HCT116 (cell line): ENCODE measurements around the gene TBXAS1. TPM values are rescaled to one million over a fixed set of nuclear protein-coding genes. Genes with fewer than 3 reads are reported as not detected.

ENCODE experiments used
- ATAC-seq: fragments of 200-7000 bp; cut with Tn5 transposase; 2 replicates; pipeline ENCODE4 v1.9.1; 2020; ENCODE audit warnings: mild to moderate bottlenecking, moderate library complexity
- BruUV-seq: library from RNA; stranded (reverse); fragments of 400-500 nt; replicated peaks from 2 replicates; lab custom pipeline; 2021; lab: Mats Ljungman, UMichigan
- CTCF ChIA-PET: fragments of 300-600 bp; sonication (Branson Sonifier 250); formaldehyde crosslinking; loops from one replicate; lab custom pipeline; 2021; ENCODE audit warnings: antibody characterized with exemption; lab: Charles Lee
- POLR2A ChIA-PET: fragments of 300-600, 350-600 bp; sonication (Branson Sonifier 250); formaldehyde crosslinking; loops from one replicate; lab custom pipeline; 2021; ENCODE audit warnings: antibody characterized with exemption; lab: Charles Lee
- RAD21 ChIA-PET, 2 experiments: fragments of 300-600 bp; sonication (Branson Sonifier 250); formaldehyde crosslinking; loops; one replicate each; lab custom pipeline; 2023; ENCODE audit warnings: low total read pairs in 2 of 2; ENCODE audit not compliant: uncharacterized antibody in 2 of 2, unreplicated experiment in 2 of 2, low non-redundant PET in 1 of 2; lab: Charles Lee
- DNase-seq: peaks from one replicate; pipeline ENCODE4 v3.0.0-alpha.2; 2010; ENCODE audit warnings: low read depth, low spot score
- H2AFZ ChIP-seq: fragments of 200-600 bp; shearing (Covaris generic), sonication (generic); 2 replicates; pipeline ENCODE4 v1.6.1; 2017; ENCODE audit warnings: low read depth, mixed run types, mixed read lengths, antibody characterized with exemption, low read length; ENCODE audit not compliant: poor library complexity, severe bottlenecking
- H3K27ac ChIP-seq: 2 replicates; pipeline ENCODE4 v1.5.1; 2012; ENCODE audit warnings: low read depth, low read length
- H3K27me3 ChIP-seq: fragments of 200-600 bp; sonication (generic); 2 replicates; pipeline ENCODE4 v1.6.1; 2016; ENCODE audit warnings: mixed run types, low read length, mixed read lengths; ENCODE audit not compliant: insufficient read depth
- H3K36me3 ChIP-seq, 2 experiments: fragments of 200-500 bp in 1 of 2; fragments of 200-600 bp in 1 of 2; sonication (Bioruptor generic) in 1 of 2; sonication (generic) in 1 of 2; 2 replicates each; pipeline versions ENCODE4 v1.5.1 to v1.6.1; 2014 to 2016; ENCODE audit warnings: low read length in 2 of 2, inconsistent platforms in 1 of 2, mixed read lengths in 1 of 2, mixed run types in 1 of 2; ENCODE audit not compliant: insufficient read depth in 2 of 2, control insufficient read depth in 1 of 2
- H3K4me1 ChIP-seq, 2 experiments: fragments of 200-600 bp in 1 of 2; sonication (generic) in 1 of 2; 2 replicates each; pipeline versions ENCODE4 v1.5.1 to v1.6.1; 2012 to 2017; ENCODE audit warnings: low read length in 2 of 2, inconsistent platforms in 1 of 2, mild to moderate bottlenecking in 1 of 2, mixed read lengths in 1 of 2, mixed run types in 1 of 2, moderate library complexity in 1 of 2; ENCODE audit not compliant: insufficient read depth in 2 of 2, control insufficient read depth in 1 of 2
- H3K4me2 ChIP-seq: fragments of 200-600 bp; sonication (generic); 2 replicates; pipeline ENCODE4 v1.6.1; 2017; ENCODE audit warnings: mixed run types, low read length, mixed read lengths
- H3K4me3 ChIP-seq, 2 experiments: fragments of 200-600 bp in 1 of 2; sonication (generic) in 1 of 2; replicated peaks in 1 of 2; 2 replicates each; pipeline ENCODE4 v1.5.1; 2011 to 2016; ENCODE audit warnings: low read length in 2 of 2, control low read depth in 1 of 2, low read depth in 1 of 2, mild to moderate bottlenecking in 1 of 2, mixed read lengths in 1 of 2, mixed run types in 1 of 2
- H3K79me2 ChIP-seq: fragments of 200-600 bp; sonication (generic); 2 replicates; pipeline ENCODE4 v1.6.1; 2017; ENCODE audit warnings: mild to moderate bottlenecking, mixed run types, low read length, moderate library complexity, mixed read lengths; ENCODE audit not compliant: insufficient read depth
- H3K9ac ChIP-seq: fragments of 200-600 bp; sonication (generic); 2 replicates; pipeline ENCODE4 v1.6.1; 2016; ENCODE audit warnings: low read length, mixed read lengths
- H3K9me2 ChIP-seq: fragments of 200-600 bp; sonication (generic), shearing (Covaris generic); 2 replicates; pipeline ENCODE4 v1.6.1; 2017; ENCODE audit warnings: mixed run types, mild to moderate bottlenecking, moderate library complexity; ENCODE audit not compliant: insufficient read depth
- H3K9me3 ChIP-seq, 2 experiments: fragments of 200-500 bp in 1 of 2; fragments of 200-600 bp in 1 of 2; sonication (Bioruptor generic) in 1 of 2; sonication (generic) in 1 of 2; 2 replicates each; pipeline ENCODE4 v1.6.1; 2014 to 2017; ENCODE audit warnings: low read length in 2 of 2, mixed read lengths in 2 of 2, inconsistent platforms in 1 of 2, low read depth in 1 of 2, mild to moderate bottlenecking in 1 of 2, mixed run types in 1 of 2, moderate library complexity in 1 of 2; ENCODE audit not compliant: control insufficient read depth in 1 of 2, insufficient read depth in 1 of 2
- H4K20me1 ChIP-seq: fragments of 200-600 bp; sonication (generic), shearing (Covaris generic); 2 replicates; pipeline ENCODE4 v1.6.1; 2017; ENCODE audit warnings: mixed run types, mild to moderate bottlenecking, moderate library complexity; ENCODE audit not compliant: insufficient read depth
- CEBPB ChIP-seq: IDR thresholded peaks from 2 replicates; pipeline ENCODE4 v1.6.1; 2012; ENCODE audit warnings: low read depth
- EGR1 ChIP-seq: IDR thresholded peaks from 2 replicates; pipeline ENCODE4 v1.6.1; 2012; ENCODE audit warnings: low read depth
- ELF1 ChIP-seq: IDR thresholded peaks from 2 replicates; pipeline ENCODE4 v1.6.1; 2012; ENCODE audit warnings: low read depth, borderline replicate concordance
- EZH2 ChIP-seq: fragments of 200-600 bp; sonication (generic); IDR thresholded peaks from 2 replicates; pipeline ENCODE4 v1.6.1; 2017; ENCODE audit warnings: antibody characterized with exemption, mixed run types
- EZH2phosphoT487 ChIP-seq: fragments of 200-600 bp; IDR thresholded peaks from 2 replicates; pipeline ENCODE4 v1.6.1; 2018; ENCODE audit warnings: antibody characterized with exemption, borderline replicate concordance
- FOSL1 ChIP-seq: IDR thresholded peaks from 2 replicates; pipeline ENCODE4 v1.6.1; 2012; ENCODE audit warnings: low read depth
- JUND ChIP-seq: IDR thresholded peaks from 2 replicates; pipeline ENCODE4 v1.6.1; 2012
- POLR2A ChIP-seq: IDR thresholded peaks from 2 replicates; pipeline ENCODE4 v1.7.0; 2011; ENCODE audit warnings: borderline replicate concordance; ENCODE audit not compliant: insufficient read depth, insufficient read length; ENCODE audit errors: extremely low read depth
- POLR2AphosphoS5 ChIP-seq: IDR thresholded peaks from 2 replicates; pipeline ENCODE4 v1.6.1; 2011; ENCODE audit warnings: mild to moderate bottlenecking, low read depth, low read length, moderate library complexity
- SIN3A ChIP-seq: IDR thresholded peaks from 2 replicates; pipeline ENCODE4 v1.6.1; 2012; ENCODE audit warnings: low read depth
- SP1 ChIP-seq: IDR thresholded peaks from 2 replicates; pipeline ENCODE4 v1.6.1; 2012; ENCODE audit warnings: low read depth
- SRF ChIP-seq: IDR thresholded peaks from 2 replicates; pipeline ENCODE4 v1.6.1; 2012; ENCODE audit warnings: low read depth
- ZNF274 ChIP-seq: fragments of 200-500 bp; sonication (Bioruptor generic); IDR thresholded peaks from 2 replicates; pipeline ENCODE4 v1.6.1; 2014; ENCODE audit warnings: mild to moderate bottlenecking, low read depth, low read length, inconsistent platforms
- intact Hi-C: fragments of 100-400 bp; cut with micrococcal nuclease; formaldehyde crosslinking; loops from 2 replicates; pipeline ENCODE4 v1.10.0; 2022
- total RNA-seq: library from RNA; stranded (reverse); gene quantifications from one replicate; pipeline ENCODE4 v1.2.1, GENCODE V29; 2021; ENCODE audit not compliant: unreplicated experiment
- TF ChIP-seq, protein P1 (sequence below), 3 experiments: fragments of 200-600 bp in 1 of 3; sonication (generic) in 1 of 3; IDR thresholded peaks in 2 of 3; conservative IDR thresholded peaks in 1 of 3; 2 replicates each; pipeline ENCODE4 v1.5.1; 2012 to 2017; ENCODE audit warnings: low read depth in 2 of 3, low read length in 2 of 3, antibody characterized with exemption in 1 of 3, borderline replicate concordance in 1 of 3, control low read depth in 1 of 3, mild to moderate bottlenecking in 1 of 3, mixed read lengths in 1 of 3, mixed run types in 1 of 3, moderate library complexity in 1 of 3; ENCODE audit not compliant: insufficient read depth in 1 of 3
- TF ChIP-seq, protein P2 (sequence below): IDR thresholded peaks from 2 replicates; pipeline ENCODE4 v1.6.1; 2012
- TF ChIP-seq, protein P3 (sequence below): IDR thresholded peaks from 2 replicates; pipeline ENCODE4 v1.6.1; 2012; ENCODE audit warnings: low read depth

TBXAS1 gene
- total RNA-seq, 1 experiment from 2014 or later = 1.4 TPM

DNA sequence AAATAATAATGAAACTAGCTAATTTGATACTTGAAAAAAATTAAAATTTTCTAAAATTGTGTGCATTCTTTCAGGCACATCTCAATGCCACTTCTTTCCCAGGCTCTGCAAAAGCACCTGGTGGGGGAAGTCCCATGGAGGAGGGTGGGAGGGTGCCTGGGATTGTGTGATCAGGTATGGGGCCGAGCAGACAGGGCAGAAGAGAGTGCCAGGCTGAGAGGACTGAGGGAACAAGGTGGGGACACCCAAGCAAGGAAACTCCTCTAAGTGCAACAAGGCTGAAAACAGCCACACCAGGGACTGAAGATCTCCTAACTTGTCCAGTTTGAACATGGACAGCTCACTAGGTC, 219.9 kb downstream of the TBXAS1 start:
- ATAC-seq = no peak
- H3K4me2 ChIP-seq = no peak overlapping the region

DNA sequence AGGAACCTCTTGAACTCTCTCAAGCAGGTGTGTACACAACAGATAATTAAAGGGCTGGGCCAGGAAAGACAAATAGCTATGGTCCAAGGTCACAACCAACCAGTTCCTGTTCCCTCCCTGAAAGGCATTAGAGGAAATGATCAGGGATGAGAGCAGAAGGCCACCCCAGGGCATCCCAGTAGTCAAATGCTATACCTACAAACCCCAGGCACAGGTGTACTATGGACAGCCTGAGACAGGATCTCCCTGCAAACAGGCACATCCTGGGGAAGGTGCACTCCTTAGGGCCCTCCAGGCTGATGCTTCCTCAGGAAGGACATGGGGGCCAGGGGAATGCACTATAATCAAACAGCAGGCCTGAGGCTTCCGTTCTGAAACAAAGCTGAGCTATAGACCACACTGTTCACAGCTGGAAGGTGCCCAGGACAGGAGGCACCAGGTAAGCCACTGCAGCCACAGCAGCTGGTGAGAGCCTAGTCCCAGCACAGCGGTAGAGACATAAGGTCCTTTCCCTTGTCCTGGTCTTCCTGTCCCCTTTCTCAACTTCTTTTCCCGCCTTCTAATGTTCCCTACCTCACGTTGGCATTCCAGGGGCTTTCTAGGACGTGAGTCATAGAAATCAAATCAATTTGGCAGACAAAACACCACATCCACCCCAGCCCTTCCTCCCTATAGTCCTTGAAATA, 220.4 kb downstream of the TBXAS1 start:
- ChIA-PET CTCF (no interaction called here), POLR2A (no interaction called here), RAD21 (no interaction called here)
- H3K27ac ChIP-seq = no peak overlapping the region
- H3K4me2 ChIP-seq = no peak overlapping the region
- no peak overlapping the region for H3K9ac ChIP-seq
- H3K79me2 ChIP-seq = no peaks in the 10 kb centered on the region
- no peaks in the 10 kb centered on the region for H3K9me2 ChIP-seq
- no peak for DNase-seq
- ATAC-seq = no peak
- H3K4me3 ChIP-seq = no peak overlapping the region
- H3K36me3 ChIP-seq = peaks cover 0 to 3% of the 10 kb centered on the region in 2 experiments; a peak in 1 of 4 replicates
- no peaks in the 10 kb centered on the region for H4K20me1 ChIP-seq
- no peaks in the 10 kb centered on the region for H3K27me3 ChIP-seq
- no peaks in the 10 kb centered on the region for H3K4me1 ChIP-seq
- no TSS peak for BruUV-seq
- H2AFZ ChIP-seq = no peak overlapping the region
- intact Hi-C loops = no loop called here
- TF ChIP-seq JUND (no peak), FOSL1 (no peak), ELF1 (no peak), POLR2A (no peak), SP1 (no peak), EZH2 (no peak), POLR2AphosphoS5 (no peak), SRF (no peak)
- TF ChIP-seq, protein P1, sequence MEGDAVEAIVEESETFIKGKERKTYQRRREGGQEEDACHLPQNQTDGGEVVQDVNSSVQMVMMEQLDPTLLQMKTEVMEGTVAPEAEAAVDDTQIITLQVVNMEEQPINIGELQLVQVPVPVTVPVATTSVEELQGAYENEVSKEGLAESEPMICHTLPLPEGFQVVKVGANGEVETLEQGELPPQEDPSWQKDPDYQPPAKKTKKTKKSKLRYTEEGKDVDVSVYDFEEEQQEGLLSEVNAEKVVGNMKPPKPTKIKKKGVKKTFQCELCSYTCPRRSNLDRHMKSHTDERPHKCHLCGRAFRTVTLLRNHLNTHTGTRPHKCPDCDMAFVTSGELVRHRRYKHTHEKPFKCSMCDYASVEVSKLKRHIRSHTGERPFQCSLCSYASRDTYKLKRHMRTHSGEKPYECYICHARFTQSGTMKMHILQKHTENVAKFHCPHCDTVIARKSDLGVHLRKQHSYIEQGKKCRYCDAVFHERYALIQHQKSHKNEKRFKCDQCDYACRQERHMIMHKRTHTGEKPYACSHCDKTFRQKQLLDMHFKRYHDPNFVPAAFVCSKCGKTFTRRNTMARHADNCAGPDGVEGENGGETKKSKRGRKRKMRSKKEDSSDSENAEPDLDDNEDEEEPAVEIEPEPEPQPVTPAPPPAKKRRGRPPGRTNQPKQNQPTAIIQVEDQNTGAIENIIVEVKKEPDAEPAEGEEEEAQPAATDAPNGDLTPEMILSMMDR (IDR thresholded peaks at IDR 0.05 in 2 of 3, conservative IDR thresholded peaks at IDR 0.05 in 1 of 3; ENCODE audit: borderline replicate concordance in 1 of 3, insufficient read depth in 1 of 3, low read depth in 2 of 3, low read length in 2 of 3) = no peak
- TF ChIP-seq, protein P2, sequence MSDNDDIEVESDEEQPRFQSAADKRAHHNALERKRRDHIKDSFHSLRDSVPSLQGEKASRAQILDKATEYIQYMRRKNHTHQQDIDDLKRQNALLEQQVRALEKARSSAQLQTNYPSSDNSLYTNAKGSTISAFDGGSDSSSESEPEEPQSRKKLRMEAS = no peak
- TF ChIP-seq, protein P3, sequence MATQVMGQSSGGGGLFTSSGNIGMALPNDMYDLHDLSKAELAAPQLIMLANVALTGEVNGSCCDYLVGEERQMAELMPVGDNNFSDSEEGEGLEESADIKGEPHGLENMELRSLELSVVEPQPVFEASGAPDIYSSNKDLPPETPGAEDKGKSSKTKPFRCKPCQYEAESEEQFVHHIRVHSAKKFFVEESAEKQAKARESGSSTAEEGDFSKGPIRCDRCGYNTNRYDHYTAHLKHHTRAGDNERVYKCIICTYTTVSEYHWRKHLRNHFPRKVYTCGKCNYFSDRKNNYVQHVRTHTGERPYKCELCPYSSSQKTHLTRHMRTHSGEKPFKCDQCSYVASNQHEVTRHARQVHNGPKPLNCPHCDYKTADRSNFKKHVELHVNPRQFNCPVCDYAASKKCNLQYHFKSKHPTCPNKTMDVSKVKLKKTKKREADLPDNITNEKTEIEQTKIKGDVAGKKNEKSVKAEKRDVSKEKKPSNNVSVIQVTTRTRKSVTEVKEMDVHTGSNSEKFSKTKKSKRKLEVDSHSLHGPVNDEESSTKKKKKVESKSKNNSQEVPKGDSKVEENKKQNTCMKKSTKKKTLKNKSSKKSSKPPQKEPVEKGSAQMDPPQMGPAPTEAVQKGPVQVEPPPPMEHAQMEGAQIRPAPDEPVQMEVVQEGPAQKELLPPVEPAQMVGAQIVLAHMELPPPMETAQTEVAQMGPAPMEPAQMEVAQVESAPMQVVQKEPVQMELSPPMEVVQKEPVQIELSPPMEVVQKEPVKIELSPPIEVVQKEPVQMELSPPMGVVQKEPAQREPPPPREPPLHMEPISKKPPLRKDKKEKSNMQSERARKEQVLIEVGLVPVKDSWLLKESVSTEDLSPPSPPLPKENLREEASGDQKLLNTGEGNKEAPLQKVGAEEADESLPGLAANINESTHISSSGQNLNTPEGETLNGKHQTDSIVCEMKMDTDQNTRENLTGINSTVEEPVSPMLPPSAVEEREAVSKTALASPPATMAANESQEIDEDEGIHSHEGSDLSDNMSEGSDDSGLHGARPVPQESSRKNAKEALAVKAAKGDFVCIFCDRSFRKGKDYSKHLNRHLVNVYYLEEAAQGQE = no peak
- H3K9me3 ChIP-seq = no peaks in the 10 kb centered on the region

More for the DNA sequence above, 219.9 kb downstream of the TBXAS1 start:
- BruUV-seq = no TSS peak
- Histone ChIP-seq H2AFZ (no peak overlapping the region), H3K79me2 (no peaks in the 10 kb centered on the region), H3K9ac (no peak overlapping the region), H3K4me3 (no peak overlapping the region), H3K4me1 (no peaks in the 10 kb centered on the region), H3K27me3 (no peaks in the 10 kb centered on the region), H3K36me3 (peaks cover 0 to 3% of the 10 kb centered on the region in 2 experiments; a peak in 1 of 4 replicates), H3K27ac (no peak overlapping the region), H3K9me2 (no peaks in the 10 kb centered on the region), H4K20me1 (no peaks in the 10 kb centered on the region)
- intact Hi-C loops = no loop called here
- POLR2A ChIA-PET = no interaction called here
- DNase-seq = no peak
- no peak for TF ChIP-seq JUND
- TF ChIP-seq ZNF274 = no peak
- TF ChIP-seq CEBPB = no peak
- TF ChIP-seq SIN3A = no peak
- TF ChIP-seq EGR1 = no peak
- TF ChIP-seq EZH2phosphoT487 = no peak
- TF ChIP-seq, all 23 proteins: peak for 0
- no peaks in the 10 kb centered on the region for H3K9me3 ChIP-seq
- ChIA-PET RAD21 (no interaction called here), CTCF (no interaction called here)
